ENCODE data around the gene KIAA1549.

Gene KIAA1549

DNA sequence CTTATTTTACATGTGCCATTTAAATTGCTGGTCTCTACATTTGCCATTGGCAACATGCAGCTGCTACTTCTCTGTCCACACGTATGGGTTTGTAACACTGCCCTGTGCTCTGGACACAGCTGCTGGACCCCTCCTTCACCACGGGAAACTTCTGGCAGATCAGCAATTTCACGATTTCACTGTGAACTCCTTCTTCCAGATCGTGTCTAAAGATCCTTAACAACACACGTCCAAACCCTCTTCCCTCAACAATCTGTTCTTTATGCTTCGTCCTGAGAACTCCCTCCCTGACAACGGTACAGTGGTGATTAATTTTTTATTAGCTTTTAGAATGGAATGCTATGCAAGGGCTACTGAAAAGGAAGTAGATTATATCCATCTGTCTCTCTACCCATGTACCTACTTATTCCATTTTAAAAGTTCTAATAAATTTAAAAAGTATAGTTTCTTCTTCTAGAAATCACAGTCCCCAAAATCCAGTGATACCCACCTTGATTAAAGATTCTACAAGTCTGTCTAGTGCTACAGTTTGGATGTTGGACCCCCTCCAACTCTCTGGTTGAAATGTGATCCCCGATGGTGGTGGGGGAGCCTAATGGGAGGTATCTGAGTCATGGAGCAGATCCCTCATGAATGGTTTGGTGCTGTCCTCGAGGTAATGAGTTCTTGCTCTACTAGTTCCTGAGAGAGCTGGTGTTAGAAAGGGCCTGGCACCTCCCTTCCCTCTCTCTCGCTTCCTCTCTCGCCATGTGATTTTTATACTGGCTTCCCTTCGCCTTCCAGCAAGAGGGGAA, 81.0 kb downstream of the KIAA1549 start:
- Histone ChIP-seq H3K36me3 (ENCODE audit: control insufficient read depth, low read depth, low read length) (peaks cover 22% of the 10 kb centered on the region), H3K4me3 (ENCODE audit: low read length) (no peak overlapping the region)

DNA sequence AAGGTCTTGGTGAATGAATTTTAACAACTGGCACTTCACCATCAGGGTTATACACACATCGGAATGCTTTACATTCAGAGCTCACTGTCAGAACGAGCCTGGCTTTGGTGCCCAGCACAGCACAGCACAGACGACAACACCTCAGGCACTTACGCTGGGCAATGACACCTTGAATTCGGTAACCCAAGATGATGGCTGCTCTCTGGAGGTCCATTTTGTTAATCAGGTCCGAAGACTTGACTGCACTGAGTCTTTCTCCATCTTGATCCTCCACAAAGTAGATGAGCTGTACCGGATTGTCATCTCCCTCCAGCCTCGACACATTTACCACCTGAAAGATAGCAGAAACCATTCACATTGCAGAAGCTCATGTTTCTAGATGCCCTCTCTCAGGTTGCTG, 82.4 kb downstream of the KIAA1549 start:
- Histone ChIP-seq H3K9ac (ENCODE audit: low read length) (no peak overlapping the region), H3K4me1 (ENCODE audit: control insufficient read depth, low read depth, low read length) (no peaks in the 10 kb centered on the region), H3K27me3 (ENCODE audit: control insufficient read depth, insufficient read depth, low read length) (no peaks in the 10 kb centered on the region), H3K4me3 (ENCODE audit: low read length) (no peak overlapping the region), H3K36me3 (ENCODE audit: control insufficient read depth, low read depth, low read length) (peaks cover 30% of the 10 kb centered on the region), H3K27ac (ENCODE audit: low read length) (no peak overlapping the region), H3K9me3 (ENCODE audit: control insufficient read depth, low read depth, low read length) (no peaks in the 10 kb centered on the region)

More for the DNA sequence above, 81.0 kb downstream of the KIAA1549 start:
- H3K27me3 ChIP-seq (ENCODE audit: control insufficient read depth, insufficient read depth, low read length), result no peaks in the 10 kb centered on the region
- H3K27ac ChIP-seq (ENCODE audit: low read length), result no peak overlapping the region
- no peak overlapping the region for H3K9ac ChIP-seq (ENCODE audit: low read length)
- H3K9me3 ChIP-seq (ENCODE audit: control insufficient read depth, low read depth, low read length), result no peaks in the 10 kb centered on the region
- H3K4me1 ChIP-seq (ENCODE audit: control insufficient read depth, low read depth, low read length), result no peaks in the 10 kb centered on the region

DNA sequence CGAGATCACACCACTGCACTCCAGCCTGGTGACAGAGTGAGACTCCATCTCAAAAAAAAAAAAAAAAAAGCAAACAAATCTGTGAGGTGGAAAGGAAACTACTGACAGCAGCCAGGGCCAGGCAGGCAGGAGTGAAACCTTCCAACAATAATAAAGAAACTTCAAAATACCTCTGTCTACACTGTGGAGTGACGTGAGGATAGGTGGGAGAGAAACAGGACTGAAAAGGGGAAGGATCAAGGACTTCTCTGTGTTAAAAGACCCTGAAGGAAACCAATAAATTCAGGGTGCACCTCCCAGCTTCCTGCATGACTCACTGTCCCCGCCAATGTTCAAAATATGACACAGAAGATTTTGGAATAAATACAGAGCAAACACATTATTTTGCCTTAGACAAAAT, 82.9 kb downstream of the KIAA1549 start:
- Histone ChIP-seq H3K9ac (ENCODE audit: low read length) (no peak overlapping the region), H3K36me3 (ENCODE audit: control insufficient read depth, low read depth, low read length) (peaks cover 32% of the 10 kb centered on the region), H3K4me3 (ENCODE audit: low read length) (no peak overlapping the region), H3K9me3 (ENCODE audit: control insufficient read depth, low read depth, low read length) (no peaks in the 10 kb centered on the region), H3K4me1 (ENCODE audit: control insufficient read depth, low read depth, low read length) (no peaks in the 10 kb centered on the region), H3K27me3 (ENCODE audit: control insufficient read depth, insufficient read depth, low read length) (no peaks in the 10 kb centered on the region), H3K27ac (ENCODE audit: low read length) (no peak overlapping the region)

- H3K9ac ChIP-seq (ENCODE audit: low read length), result no peak overlapping the region
- H3K4me1 ChIP-seq (ENCODE audit: control insufficient read depth, low read depth, low read length), result peaks cover 4% of the 10 kb centered on the region
- no peak overlapping the region for H3K4me3 ChIP-seq (ENCODE audit: low read length)
- H3K9me3 ChIP-seq (ENCODE audit: control insufficient read depth, low read depth, low read length), result no peaks in the 10 kb centered on the region
- H3K27ac ChIP-seq (ENCODE audit: low read length), result no peak overlapping the region
- H3K27me3 ChIP-seq (ENCODE audit: control insufficient read depth, insufficient read depth, low read length), result no peaks in the 10 kb centered on the region
- H3K36me3 ChIP-seq (ENCODE audit: control insufficient read depth, low read depth, low read length), result peaks cover 41% of the 10 kb centered on the region
Measured at GRCh38 chr7:138895679-138896078, 85.5 kb downstream of the KIAA1549 start.

DNA sequence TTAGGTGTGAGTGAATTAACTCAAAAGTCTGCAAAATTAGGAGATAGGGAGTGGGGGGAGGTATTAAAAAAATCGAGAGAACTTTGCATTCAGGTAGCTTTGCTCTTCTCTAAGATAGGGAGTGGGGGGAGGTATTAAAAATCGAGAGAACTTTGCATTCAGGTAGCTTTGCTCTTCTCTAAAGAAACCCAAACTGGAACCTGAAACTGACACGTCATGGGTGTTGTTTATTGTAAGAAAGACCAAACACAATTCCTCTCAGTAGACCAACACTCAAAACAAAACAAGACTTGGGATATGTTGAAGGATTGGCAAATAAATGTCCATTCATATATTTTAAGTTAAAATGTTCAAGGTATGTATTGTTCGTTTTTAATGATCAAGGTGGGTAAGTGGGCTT, 87.9 kb downstream of the KIAA1549 start:
- no peak overlapping the region for H3K27ac ChIP-seq (ENCODE audit: low read length)

DNA sequence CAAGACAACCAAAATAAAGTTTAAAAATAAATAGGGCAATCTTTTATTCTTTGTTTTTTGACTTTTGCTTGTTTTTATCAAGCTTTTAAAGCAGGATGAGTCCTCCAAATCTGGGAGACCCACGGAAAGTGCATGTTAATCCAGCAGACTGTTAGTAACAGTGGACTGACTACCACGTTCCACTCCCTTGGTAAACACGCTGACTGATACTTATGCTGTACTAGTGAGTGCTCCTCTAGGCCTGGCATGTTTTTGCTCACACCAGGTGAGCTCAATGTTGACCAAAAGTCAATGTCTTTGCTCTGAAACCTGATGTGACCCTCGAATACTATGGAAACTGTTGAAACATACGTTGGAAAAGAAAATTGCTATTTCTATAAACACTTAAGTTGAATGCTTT, 88.4 kb downstream of the KIAA1549 start:
- Histone ChIP-seq H3K9ac (ENCODE audit: low read length) (no peak overlapping the region), H3K27ac (ENCODE audit: low read length) (no peak overlapping the region), H3K27me3 (ENCODE audit: control insufficient read depth, insufficient read depth, low read length) (no peaks in the 10 kb centered on the region), H3K9me3 (ENCODE audit: control insufficient read depth, low read depth, low read length) (no peaks in the 10 kb centered on the region), H3K4me1 (ENCODE audit: control insufficient read depth, low read depth, low read length) (peaks cover 4% of the 10 kb centered on the region), H3K4me3 (ENCODE audit: low read length) (no peak overlapping the region), H3K36me3 (ENCODE audit: control insufficient read depth, low read depth, low read length) (peaks cover 33% of the 10 kb centered on the region)

More for the DNA sequence above, 87.9 kb downstream of the KIAA1549 start:
- H3K4me3 ChIP-seq (ENCODE audit: low read length), result no peak overlapping the region
- H3K27me3 ChIP-seq (ENCODE audit: control insufficient read depth, insufficient read depth, low read length), result no peaks in the 10 kb centered on the region
- H3K36me3 ChIP-seq (ENCODE audit: control insufficient read depth, low read depth, low read length), result peaks cover 33% of the 10 kb centered on the region
- H3K4me1 ChIP-seq (ENCODE audit: control insufficient read depth, low read depth, low read length), result peaks cover 4% of the 10 kb centered on the region
- no peak overlapping the region for H3K9ac ChIP-seq (ENCODE audit: low read length)
- no peaks in the 10 kb centered on the region for H3K9me3 ChIP-seq (ENCODE audit: control insufficient read depth, low read depth, low read length)

GRCh38 chr7:138892006-138892630, 89.1 kb downstream of the KIAA1549 start:
- peaks cover 4% of the 10 kb centered on the region for H3K4me1 ChIP-seq (ENCODE audit: control insufficient read depth, low read depth, low read length)
- H3K36me3 ChIP-seq (ENCODE audit: control insufficient read depth, low read depth, low read length), result peaks cover 31% of the 10 kb centered on the region
- H3K9ac ChIP-seq (ENCODE audit: low read length), result no peak overlapping the region
- H3K9me3 ChIP-seq (ENCODE audit: control insufficient read depth, low read depth, low read length), result no peaks in the 10 kb centered on the region
- no peak overlapping the region for H3K27ac ChIP-seq (ENCODE audit: low read length)
- H3K27me3 ChIP-seq (ENCODE audit: control insufficient read depth, insufficient read depth, low read length), result no peaks in the 10 kb centered on the region
- no peak overlapping the region for H3K4me3 ChIP-seq (ENCODE audit: low read length)

- Histone ChIP-seq H3K9ac (ENCODE audit: low read length) (no peak overlapping the region), H3K4me3 (ENCODE audit: low read length) (no peak overlapping the region), H3K9me3 (ENCODE audit: control insufficient read depth, low read depth, low read length) (no peaks in the 10 kb centered on the region), H3K27ac (ENCODE audit: low read length) (no peak overlapping the region), H3K27me3 (ENCODE audit: control insufficient read depth, insufficient read depth, low read length) (no peaks in the 10 kb centered on the region), H3K36me3 (ENCODE audit: control insufficient read depth, low read depth, low read length) (peaks cover 26% of the 10 kb centered on the region), H3K4me1 (ENCODE audit: control insufficient read depth, low read depth, low read length) (peaks cover 4% of the 10 kb centered on the region)
Measured at GRCh38 chr7:138891446-138891810, 89.8 kb downstream of the KIAA1549 start.

DNA sequence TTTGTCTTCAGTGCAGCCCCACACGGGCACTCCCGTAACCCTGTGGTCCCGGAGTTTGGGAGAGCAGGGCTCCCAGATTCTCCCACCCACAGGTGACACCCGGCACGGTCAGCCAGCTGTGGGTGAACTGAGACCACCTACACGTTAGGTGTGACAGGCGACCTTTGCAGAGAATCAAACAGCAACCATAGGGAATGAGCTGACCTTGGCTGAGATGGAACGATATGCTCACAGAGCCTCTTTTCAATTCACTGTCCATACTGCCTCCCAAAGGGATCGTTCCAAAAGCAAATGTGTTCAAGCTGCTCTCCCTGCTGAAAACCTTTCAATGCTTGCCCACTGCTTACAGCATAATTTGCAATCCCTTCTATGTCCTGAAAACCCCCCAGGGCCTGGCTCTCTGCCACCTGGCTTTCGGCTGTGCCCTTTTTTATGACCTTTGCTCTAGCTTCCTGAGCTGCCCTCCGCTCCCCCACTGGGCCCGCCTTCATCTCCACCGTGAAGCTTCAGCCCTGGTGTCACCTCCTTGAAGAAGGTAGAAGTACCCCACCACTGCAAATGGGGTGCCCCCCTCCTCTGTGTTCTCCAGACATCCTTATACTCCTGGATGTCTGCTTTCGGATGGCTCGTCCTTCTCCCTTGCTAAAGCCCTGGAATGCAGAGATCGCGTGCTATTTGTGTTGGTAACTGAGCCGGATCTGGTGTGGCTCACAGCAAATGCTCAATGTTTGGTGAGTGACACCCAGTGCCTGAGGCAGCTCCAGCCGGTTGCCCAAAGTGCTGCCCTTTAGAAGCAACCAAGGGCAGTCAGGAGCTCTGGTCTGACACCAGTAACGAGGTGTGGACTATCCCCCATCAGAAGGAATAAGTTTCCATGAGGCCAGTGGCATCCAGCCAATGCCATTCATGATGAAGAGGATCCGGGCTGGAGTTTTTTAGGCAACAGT, 90.4 kb downstream of the KIAA1549 start:
- Histone ChIP-seq H3K4me3 (ENCODE audit: low read length) (no peak overlapping the region), H3K36me3 (ENCODE audit: control insufficient read depth, low read depth, low read length) (peaks cover 26% of the 10 kb centered on the region), H3K27ac (ENCODE audit: low read length) (no peak overlapping the region), H3K9ac (ENCODE audit: low read length) (no peak overlapping the region), H3K4me1 (ENCODE audit: control insufficient read depth, low read depth, low read length) (peaks cover 4% of the 10 kb centered on the region), H3K27me3 (ENCODE audit: control insufficient read depth, insufficient read depth, low read length) (no peaks in the 10 kb centered on the region), H3K9me3 (ENCODE audit: control insufficient read depth, low read depth, low read length) (no peaks in the 10 kb centered on the region)

DNA sequence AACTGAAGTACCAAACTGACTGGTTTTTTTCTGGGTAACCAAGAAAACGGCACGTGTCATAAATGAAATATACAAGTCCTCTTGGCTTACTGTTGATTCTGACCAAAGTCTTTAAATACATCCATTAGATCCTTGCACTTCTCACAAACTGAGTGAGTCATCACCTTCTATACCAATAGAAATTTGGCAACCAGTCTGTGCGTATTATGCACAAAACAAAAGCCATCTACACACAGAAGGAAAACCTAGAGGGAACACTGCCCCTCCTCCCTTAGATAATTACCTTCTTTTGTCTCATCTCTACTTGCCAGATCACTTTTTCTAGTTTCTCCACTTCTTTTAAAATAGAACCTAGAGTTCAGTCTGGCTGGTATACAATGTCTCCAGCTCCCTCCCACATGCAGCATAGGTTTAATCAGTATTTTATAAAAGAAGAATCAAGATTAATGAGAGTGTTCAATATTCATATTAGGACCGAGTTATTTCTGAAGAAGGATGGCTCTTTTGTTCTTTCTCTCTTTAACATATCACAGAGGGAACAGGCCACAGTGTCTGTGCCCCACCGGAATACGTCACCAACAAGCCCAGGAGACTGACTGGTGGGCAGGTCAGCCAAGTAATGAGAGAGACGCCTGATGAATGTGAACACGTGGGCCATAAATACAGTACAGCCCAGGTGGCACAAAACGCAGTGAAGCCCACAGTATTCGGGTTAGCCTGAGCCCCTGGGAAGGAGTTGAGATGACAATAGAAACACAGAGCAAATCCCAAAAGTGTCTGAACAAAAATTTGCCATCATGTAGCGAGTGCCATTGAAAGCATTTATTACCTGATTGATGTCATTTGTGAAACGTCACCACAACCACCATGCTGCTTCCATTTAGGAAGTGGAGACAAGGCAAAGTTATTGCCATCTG, 91.3 kb downstream of the KIAA1549 start:
- Histone ChIP-seq H3K4me1 (ENCODE audit: control insufficient read depth, low read depth, low read length) (peaks cover 4% of the 10 kb centered on the region), H3K27ac (ENCODE audit: low read length) (no peak overlapping the region), H3K36me3 (ENCODE audit: control insufficient read depth, low read depth, low read length) (peaks cover 18% of the 10 kb centered on the region), H3K27me3 (ENCODE audit: control insufficient read depth, insufficient read depth, low read length) (no peaks in the 10 kb centered on the region), H3K9me3 (ENCODE audit: control insufficient read depth, low read depth, low read length) (no peaks in the 10 kb centered on the region), H3K9ac (ENCODE audit: low read length) (no peak overlapping the region), H3K4me3 (ENCODE audit: low read length) (no peak overlapping the region)

Data from iPS-18a (cell line).